Right hindlimb (tissue), 1 donor: ENCODE data around the gene YIPF1.
"Not testable (repeated sequence)": the region's sequence is repeated elsewhere in the genome, so short reads cannot be mapped to it uniquely, and the experiment has no call there.

ENCODE experiments used
- DNase-seq: peaks from one replicate; pipeline ENCODE4 v3.0.0-alpha.2; 2018

YIPF1 gene

DNA sequence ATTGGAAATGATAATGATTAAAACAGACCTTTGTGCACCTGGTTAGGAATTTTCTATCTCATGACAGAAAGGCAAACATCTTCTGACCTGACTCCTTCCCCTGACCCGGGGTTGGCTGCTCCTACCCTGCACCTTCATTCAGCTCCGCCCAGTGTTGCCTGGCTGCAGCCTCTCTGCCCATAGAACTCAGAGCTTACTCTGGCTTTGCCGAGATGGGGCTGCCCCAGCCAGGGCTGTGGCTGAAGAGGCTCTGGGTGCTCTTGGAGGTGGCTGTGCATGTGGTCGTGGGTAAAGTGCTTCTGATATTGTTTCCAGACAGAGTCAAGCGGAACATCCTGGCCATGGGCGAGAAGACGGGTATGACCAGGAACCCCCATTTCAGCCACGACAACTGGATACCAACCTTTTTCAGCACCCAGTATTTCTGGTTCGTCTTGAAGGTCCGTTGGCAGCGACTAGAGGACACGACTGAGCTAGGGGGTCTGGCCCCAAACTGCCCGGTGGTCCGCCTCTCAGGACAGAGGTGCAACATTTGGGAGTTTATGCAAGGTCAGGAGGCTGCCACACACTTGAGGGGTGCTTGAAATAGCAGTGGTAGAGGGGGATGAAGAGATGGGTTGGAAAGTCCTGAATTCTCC, 4.5 kb upstream of the YIPF1 start, which contains the start of gene DIO1:
Gene DIO1, plus strand, starts transcription at position 189 of the 638 bp plus-strand sequence. Its CDS starts 24 bp downstream, at position 213.
- DNase-seq: no peak

DNA sequence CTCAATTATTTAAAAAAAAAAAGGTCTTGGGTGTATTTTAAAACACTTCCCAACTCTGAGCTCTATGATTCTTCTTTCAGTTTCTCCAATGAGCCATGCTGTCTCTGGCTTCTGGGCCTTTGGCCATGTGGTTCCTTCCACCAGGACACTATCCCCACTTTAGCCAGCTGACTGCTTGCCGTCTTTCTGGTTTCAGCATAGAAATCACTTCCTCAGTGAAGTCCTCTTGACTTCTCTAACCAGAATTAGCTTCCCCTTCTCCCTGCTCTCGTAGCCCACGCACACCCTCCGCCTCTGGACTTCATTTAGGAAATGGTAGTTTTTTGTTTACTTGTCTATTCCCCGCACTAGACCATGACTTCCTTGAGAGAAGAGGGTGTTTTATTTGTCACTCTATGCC, 3.3 kb upstream of the YIPF1 start:
- DNase-seq: no peak

DNA sequence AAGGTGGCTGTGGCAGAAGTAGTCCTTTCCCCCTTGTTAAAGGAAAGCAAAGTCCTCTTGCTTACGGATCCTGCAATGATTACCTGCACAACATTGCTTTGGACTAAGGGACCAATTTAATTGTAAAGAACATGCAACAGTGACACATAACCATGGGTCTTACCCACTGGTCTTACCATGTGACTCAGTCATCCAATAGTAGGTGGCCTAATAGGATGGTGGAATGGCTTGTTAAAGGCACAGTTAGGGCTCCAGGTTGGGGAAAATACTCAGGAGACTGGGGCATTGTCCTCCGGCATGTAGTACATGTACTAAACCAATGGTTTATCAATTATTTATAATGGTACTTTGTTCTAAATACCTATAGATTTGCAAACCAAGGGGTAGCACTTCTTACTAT, 2.1 kb upstream of the YIPF1 start:
- no peak for DNase-seq

DNA sequence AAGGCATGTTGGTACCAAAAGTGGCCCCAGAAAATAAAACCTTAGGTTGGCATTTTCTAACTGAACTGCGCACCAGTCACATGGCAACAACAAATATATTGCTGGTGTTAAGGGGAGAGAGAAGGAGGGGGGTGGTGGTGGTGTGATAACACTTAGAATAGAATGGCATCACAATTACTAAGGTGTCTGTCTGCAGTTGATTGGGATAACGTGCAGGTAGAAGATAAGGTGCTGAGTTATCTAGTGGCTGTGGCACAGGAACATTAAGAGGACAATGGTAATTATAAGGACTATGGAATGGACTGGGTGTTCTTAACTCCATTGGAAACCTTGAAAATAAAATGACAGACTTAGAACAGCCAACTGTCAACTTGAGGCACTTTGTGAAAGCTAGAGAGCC, 1.4 kb upstream of the YIPF1 start:
- no peak for DNase-seq

DNA sequence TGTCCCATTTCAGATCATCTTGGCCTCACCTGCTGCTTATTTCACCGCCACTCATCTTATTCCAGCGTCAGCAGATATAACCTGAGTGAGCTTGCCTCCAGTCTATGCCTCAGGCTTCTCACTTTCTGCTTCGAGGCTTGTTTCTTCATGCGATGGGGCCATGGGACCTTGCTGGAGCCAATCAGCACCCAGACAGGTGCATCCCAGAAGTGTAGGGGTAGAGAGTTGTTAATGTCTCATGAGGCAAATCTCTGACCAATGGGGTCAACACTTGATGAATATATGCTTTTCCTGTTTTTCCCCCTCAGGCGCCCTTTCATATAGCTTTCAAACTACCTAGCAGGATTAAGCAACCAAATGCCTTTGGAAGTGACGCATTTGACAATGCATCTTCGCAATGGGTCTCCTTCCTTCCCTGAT, 935 bp upstream of the YIPF1 start:
- no peak for DNase-seq

DNA sequence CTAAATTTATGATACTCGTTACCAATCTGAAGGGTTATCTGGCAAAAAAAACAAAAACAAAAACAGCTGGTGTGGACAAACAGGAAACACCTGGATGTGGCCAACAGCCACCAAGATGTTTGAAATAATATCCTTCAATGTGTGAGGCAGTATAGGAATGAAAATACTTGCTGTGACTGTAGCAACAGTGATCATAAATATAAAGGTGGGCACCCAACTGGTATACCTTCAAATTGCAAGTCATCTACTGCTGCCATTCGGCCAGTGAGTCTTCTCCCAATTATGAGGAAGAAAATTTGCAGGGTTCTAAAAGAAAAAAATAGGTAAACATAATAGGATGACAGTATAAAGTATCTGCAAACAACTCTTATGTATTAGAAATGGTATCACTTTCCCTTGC, 916 bp downstream of the YIPF1 start:
- no peak for DNase-seq

DNA sequence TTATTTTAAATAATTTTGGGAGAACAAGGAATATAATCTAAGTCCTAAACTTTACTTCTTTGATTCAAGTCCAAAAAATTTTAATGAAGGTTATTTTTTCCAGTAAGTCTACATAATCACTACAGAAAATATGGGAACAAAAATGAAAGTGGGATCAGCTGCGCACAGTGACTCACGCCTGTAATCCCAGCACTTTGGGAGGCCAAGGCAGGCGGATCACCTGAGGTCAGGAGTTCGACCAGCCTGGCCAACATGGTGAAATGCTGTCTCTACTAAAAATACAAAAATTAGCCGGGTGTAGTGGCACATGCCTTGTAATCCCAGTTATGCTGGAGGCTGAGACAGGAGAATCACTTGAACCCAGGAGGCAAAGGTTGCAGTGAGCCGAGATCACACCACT, 6.0 kb downstream of the YIPF1 start:
- DNase-seq: not testable (repeated sequence)

DNA sequence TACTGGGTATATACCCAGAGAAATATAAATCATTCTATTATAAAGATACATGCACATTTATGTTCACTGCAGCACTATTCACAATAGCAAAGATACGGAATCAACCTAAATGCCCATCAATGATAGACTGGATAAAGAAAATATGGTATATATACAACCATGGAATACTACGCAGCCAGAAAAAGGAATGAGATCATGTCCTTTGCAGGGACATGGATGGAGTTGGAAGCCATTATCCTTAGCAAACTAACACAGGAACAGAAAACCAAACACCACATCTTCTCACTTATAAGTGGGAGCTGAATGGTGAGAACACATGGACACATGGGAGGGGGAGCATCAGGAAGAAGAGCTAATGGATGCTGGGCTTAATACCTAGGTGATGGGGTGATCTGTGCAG, 7.7 kb downstream of the YIPF1 start:
- not testable (repeated sequence) for DNase-seq

DNA sequence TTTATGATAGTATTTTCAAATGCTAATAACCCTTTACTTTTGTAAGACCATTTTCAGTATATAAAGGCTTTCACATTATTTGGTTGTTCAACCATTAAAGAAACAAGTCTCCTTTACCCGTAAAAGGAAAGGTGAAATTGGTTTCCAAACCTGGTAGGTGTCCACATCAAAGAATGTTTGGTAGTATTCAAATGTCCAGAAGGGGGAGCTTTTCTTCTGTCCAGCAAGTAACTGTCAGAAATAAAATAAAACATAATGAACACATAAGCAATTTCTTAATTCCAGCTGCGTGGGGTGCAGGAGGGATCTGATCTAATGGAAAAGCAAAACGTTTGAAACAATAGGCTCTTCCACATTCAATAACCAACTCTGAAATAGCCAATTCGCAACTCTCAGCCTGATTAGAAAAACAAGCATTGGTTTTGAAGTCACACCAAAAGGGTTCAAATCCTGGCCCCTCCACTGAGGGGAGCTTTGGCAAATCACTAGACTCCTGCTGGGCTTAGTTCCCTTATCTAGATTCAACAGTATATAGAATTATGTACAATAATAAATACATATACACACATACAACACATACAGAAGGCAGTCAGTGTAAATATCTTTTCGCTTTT, 11.0 kb downstream of the YIPF1 start:
- no peak for DNase-seq

DNA sequence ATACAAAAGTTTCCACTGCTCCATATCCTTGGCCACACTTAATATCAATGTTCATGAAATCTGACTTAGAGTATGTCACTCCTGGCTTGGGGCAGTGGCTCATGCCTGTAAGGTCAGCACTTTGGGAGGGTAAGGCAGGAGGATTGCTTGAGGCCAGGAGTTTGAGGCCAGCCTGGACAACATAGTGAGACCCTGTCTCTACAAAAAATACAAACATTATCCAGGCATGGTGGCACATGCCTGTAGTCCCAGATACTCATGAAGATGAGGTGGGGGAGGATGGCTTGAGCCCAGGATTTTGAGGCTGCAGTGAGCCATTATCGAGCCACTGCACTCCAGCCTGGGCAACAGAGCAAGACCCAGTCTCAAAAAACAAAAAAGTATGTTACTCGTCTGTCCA, 14.4 kb downstream of the YIPF1 start:
- not testable (repeated sequence) for DNase-seq

DNA sequence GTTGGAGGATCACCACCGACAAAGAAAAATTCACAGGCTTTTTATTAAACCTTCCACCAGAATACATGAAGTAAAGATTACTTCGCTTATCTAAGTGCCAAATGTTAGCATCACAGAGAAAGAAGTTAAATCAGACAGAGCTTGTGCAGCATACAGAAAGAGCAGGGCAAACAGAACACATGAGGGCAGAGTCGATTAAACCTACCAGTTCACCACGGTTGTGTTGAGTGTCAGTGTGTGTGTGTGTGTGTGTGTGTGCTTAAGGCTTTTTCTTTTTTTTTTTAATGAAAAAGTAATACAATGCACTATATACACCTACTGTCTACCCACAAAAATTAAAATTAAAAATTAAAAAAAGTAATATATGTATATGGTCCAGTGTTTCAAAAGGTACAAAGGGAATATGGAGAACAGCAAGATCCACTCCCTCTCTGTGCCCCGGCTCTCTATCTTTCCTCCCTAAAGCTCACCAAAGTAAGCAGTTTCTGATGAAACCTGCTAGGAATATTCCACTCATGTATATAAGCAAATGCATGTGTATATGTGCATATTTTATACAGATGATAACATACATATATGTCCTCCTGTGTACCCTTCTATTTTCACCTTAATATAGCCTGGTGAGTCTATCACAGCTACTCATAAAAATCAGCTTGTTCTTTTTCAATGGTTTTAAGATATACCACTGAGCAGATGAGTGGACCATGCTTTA, 17.7 kb downstream of the YIPF1 start:
- no peak for DNase-seq

DNA sequence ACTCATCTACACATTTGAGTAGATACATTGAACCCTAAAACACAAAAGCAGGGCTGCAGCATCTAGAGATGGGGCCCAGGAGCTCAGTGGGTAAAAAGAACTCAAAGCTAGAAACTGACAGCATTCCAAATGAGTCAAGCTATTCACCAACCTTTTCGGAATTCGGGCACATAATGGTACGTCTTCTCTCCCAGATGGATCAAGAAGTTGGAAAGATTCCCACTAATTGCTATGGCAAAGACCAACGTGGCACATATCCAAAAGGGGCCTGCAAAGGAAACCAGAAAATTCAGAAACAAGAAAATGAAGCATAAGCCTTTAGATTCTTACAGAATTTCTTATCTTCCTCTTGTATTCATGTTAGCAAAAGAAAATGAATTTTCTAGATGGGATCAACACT, 18.4 kb downstream of the YIPF1 start:
- DNase-seq: no peak

DNA sequence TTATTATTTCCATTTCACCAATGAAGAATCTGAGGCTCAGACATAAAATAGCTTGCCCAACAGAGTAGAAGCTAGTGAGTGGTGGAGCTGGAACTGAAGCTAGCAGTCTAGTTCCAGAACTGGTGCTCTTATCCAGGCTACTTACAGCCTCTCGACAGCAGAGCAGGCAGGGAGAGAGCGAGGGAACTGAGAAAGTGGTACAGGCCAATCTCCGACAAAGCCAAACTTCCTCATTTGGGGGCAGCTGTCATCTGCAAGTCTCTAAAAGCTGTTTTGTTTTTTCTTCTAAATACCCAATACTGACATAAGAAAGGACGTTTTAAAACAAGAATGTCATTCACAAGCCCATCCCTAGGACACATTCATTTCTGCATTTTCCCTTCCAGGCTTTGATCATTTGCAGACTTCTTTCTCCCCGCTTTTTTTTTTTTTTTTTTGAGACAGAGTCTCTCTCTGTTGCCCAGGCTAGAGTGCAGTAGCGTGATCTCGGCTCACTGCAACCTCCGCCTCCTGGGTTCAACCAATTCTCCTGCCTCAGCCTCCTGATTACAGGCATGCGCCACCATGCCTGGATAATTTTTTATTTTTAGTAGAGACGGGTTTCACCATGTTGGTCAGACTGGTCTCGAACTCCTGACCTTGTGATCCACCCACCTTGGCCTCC, 20.0 kb downstream of the YIPF1 start:
- DNase-seq: no peak

DNA sequence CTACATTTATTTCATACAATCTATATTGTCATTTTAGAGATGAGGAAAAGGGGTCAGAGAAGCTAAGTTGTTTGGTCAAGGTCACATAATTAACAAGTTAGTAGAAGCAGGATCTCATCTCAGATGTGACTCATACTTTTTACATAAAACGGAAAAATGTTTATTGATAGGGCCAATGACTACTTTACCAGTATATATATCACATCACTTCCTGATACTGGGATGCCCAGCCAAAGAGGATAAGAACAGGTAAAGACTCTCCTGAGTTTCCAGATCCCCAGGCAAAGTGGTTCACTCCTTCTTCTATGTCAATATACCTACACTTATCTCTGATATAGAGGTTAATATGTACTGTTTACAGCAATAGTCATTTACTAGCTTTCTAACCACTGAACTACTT, 21.0 kb downstream of the YIPF1 start:
- DNase-seq: no peak

DNA sequence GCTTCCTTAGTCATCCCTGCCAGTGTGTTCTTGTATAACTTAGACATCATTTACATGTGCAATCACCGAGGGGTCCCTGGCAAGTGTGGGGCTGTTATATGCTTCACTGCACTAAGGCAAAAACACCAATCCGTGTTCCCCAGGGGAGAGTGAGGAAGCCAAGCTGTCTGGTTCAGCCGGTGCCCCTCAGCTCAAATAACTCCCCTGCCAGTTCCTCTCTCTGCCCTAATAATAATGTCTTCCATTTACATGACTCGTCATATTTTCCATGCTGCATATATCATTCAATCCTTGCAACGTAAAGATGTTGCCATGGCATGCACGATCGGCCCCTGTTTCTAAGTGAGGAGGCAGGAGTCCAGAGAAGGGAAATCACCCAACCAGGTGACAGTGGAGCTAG, 27.1 kb downstream of the YIPF1 start:
- DNase-seq: no peak

DNA sequence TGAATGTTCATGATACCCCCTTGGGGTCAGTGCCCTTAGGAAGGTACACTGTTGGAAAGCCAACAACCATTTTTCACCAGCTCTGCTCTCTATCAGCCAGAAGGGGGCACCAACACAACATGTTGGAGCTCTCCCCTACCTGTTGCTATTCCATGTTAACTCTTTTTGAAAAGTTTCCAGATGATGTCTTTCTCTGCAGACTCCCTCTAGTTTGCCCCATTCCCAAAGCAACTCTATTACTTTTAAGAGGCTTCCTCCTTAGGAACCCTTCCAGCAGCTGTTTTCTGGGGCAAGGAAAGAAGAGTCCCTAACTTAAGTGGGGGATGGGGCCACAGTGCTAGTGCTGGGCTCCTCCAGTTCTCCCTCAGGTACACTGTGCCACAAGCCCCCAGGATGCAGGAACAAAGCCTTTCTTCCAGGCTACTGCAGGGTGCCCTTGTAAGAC, 28.6 kb downstream of the YIPF1 start:
- peak; percentile 30 for DNase-seq

DNA sequence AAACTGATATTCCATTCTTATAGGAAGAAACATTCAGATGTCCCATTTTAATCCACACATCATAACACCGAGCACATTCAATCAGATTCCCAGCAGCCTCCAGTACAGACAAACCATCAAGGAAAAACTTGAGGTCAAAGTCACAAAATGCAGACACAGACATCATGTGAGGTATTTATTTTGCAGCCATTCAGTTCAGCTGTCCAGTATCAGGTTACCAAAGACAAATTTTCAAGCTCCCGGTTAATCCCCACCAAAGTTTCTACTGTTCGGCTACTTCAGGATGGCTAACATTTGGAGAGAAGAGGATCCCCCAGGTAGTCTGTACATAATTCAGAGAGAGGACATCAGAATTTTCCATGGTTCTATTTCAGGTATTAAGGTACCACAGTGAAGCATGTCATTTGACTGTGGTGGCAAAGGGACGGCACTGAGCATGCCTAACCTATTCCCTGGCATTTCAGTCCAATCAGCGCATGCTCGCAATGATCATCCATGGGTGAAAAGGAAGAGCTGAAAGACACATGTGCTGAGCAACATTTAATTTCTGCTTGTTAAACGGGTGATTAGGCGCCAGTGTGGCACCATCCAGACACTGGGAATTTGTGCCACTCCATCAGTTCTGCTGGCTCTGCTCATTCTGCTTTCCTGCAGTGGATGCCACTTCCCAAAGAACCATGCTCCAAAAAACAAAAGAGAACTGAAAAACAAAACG, 37.9 kb downstream of the YIPF1 start:
- no peak for DNase-seq

DNA sequence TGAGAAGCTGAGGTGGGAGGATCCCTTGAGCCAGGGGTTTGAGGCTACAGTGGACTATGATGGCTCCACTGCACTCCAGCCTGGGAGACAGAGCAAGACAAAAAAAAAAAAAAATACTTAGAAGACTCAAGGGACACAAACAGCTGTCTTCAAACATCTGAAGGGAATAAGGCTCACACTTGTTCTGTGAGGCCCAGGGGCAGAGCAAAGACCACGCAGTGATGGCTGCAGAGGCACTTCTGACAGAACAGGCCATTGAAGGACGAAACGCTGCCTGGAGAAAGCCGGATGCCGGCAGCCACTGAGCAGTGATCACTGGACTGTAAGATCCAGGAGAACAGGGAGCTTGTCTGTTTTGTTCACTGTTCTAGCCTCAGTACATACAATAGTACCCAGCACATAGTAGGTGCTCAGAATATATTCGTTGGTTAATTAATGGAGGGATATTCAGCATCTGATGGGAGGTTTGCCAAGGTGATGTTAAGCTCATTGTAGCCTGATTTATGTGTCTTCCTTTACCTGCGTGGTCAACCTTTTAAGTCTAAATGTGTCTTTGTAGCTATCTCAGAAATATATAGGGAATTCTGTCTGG, 39.4 kb downstream of the YIPF1 start:
- DNase-seq: no peak

DNA sequence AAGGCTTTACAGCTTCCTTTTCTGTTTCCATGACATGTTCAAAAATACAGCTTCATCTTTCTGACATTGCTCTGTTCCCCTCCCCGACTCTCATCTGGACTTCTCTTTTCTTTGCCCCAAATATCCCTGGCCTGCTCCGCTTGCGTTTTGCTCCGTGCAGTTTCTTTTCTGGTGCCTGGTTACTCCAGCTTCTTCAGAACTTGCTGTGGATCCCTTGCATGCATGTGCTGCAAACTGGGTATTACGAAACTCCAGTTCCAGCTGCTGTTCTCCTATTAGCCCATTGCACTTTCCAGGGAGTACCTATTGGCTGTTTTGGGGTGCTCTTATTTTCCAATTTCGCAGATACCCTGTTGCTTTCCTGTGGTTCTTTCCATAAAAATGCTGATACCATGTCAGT, 41.6 kb downstream of the YIPF1 start:
- no peak for DNase-seq

DNA sequence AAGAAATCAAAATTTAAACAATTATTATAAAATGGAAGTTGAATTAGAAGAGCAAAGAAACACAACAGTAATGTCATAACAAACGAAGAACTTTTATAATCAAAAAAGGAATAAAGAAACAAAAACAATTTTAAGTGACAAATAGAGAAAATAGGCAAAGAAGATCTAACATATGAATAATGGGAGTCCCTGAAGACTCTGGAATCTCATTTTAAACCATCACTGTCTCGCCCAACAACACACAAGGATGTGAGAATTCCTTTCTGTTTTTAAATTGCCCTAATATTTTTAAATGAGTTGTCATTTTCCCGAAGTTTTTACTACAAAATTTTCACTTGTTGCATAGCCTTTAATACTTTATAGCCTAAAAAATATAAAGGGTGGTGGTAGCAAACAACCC, 47.2 kb downstream of the YIPF1 start:
- no peak for DNase-seq

DNA sequence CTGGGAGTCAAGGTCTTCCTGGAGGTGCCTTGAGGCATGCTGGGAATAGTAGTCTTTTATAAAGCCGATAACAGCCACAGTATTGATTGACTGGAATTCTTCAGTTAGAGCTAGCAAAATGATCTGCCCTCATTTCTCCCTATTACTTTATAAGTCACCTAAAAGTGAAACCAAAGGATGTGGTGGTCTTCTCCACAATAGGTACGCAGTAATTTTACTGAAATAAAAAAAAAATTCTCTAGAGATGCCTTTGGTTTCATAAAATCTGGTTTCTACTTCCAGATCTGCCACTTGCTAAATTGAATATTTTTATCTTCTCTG, 51.0 kb downstream of the YIPF1 start:
- DNase-seq: no peak

DNA sequence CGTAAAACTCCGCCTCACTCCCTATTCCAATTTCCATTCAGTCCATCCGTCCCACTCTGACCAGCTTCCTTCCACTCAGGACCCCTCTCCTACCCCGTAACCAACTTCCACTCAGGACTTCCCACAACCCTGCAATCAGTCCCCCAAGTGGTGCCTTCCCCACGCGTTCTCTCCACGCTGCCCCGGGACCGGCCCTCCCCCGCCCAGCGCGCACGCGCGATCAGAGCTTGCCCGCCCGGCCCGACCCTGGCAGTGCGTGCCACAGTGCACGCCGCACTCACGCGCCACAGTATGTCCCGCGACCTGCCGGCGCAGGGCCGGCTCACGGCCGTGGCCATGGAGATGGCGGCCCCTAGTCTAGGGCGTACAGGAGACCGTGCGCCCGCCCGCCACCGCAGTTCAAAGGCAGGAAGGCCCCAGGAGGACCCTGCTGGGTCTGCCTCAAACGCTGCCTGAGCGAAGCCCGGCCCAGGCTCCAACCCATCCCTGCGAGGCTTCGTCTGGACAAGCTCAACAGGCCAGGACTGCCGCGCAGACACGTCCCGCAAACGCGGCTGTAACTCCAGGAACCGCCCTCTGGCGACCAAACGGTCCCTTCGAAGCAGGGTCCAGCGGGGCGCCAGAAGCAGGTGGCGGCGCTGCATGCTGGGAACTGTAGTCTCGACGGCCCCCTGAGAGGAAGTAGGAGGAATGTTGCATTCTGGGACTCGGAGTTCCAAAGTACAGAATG, 51.5 kb downstream of the YIPF1 start, which contains the start of gene NDC1:
Gene NDC1, minus strand, starts transcription at position 373 of the 730 bp plus-strand sequence. Its CDS starts 35 bp downstream, at position 338.
- peak; percentile 97 for DNase-seq
